Activated CD8-positive, alpha-beta memory T cell treated with anti-CD3 and anti-CD28 coated beads, Interleukin-2, amount 10 ng/mL, durations not matched to agents 7 days and 5 days (primary cell): ENCODE measurements around the gene NCEH1. TPM values are rescaled to one million over a fixed set of nuclear protein-coding genes. Genes with fewer than 3 reads are reported as not detected.
"Not testable (repeated sequence)": the region's sequence is repeated elsewhere in the genome, so short reads cannot be mapped to it uniquely, and the experiment has no call there.

Experiments
- ATAC-seq: fragments of 150-1000 bp; cut with Tn5 transposase; one replicate; pipeline ENCODE4 v1.10.0; 2021; ENCODE audit warnings: moderate library complexity
- CTCF ChIA-PET: fragments of 350-600 bp; sonication (Branson Sonifier 250); formaldehyde crosslinking; loops from one replicate; lab custom pipeline; 2021; ENCODE audit warnings: antibody characterized with exemption; lab: Charles Lee
- DNase-seq: peaks from one replicate; pipeline ENCODE4 v3.0.0-alpha.2; 2020
- H3K27ac Mint-ChIP-seq: one replicate; pipeline ENCODE4 v1.8.0; 2021; ENCODE audit warnings: mild to moderate bottlenecking, mixed read lengths
- H3K27me3 Mint-ChIP-seq: one replicate; pipeline ENCODE4 v1.8.0; 2021; ENCODE audit warnings: mixed read lengths
- H3K36me3 Mint-ChIP-seq: one replicate; pipeline ENCODE4 v1.8.0; 2021; ENCODE audit warnings: mild to moderate bottlenecking, mixed read lengths
- H3K4me1 Mint-ChIP-seq: one replicate; pipeline ENCODE4 v1.8.0; 2021; ENCODE audit warnings: mixed read lengths
- H3K4me3 Mint-ChIP-seq: one replicate; pipeline ENCODE4 v1.8.0; 2021; ENCODE audit warnings: mild to moderate bottlenecking, moderate library complexity, mixed read lengths
- H3K9me3 Mint-ChIP-seq: one replicate; pipeline ENCODE4 v1.8.0; 2022; ENCODE audit warnings: low read depth, mixed read lengths
- total RNA-seq, 2 experiments: library from RNA; stranded (reverse); gene quantifications; one replicate each; pipeline ENCODE4 v1.2.3, GENCODE V29; 2021

NCEH1 gene
- total RNA-seq, 2 experiments from 2014 or later: 8.8 to 11.4 TPM

GRCh38 chr3:172609750-172610149 is 101.1 kb downstream of the NCEH1 start:
- H3K36me3 Mint-ChIP-seq: peaks cover 4% of the 10 kb centered on the region

GRCh38 chr3:172608575-172608974 is 102.3 kb downstream of the NCEH1 start:
- Mint-ChIP-seq H3K27me3 (no peaks in the 10 kb centered on the region), H3K27ac (no peak overlapping the region), H3K4me3 (no peak overlapping the region), H3K36me3 (peaks cover 4% of the 10 kb centered on the region), H3K9me3 (peaks cover 5% of the 10 kb centered on the region), H3K4me1 (peaks cover 12% of the 10 kb centered on the region)
- ATAC-seq (no peak), DNase-seq (no peak)
- CTCF ChIA-PET: interaction anchor here (0.8 to 2.4 kb wide), 7 partner anchors 11 to 131 kb away, joined by 3 to 11 read pairs (median 3); no protein-coding TSS in a partner anchor

More at GRCh38 chr3:172609750-172610149, 101.1 kb downstream of the NCEH1 start:
- ATAC-seq: no peak
- H3K27ac Mint-ChIP-seq: no peak overlapping the region
- H3K9me3 Mint-ChIP-seq: peaks cover 5% of the 10 kb centered on the region
- CTCF ChIA-PET: interaction anchor here (0.7 to 1.9 kb wide), 5 partner anchors 11 to 132 kb away, joined by 3 to 7 read pairs (median 3); no protein-coding TSS in a partner anchor
- peaks cover 12% of the 10 kb centered on the region for H3K4me1 Mint-ChIP-seq
- no peak overlapping the region for H3K4me3 Mint-ChIP-seq
- DNase-seq: no peak
- H3K27me3 Mint-ChIP-seq: no peaks in the 10 kb centered on the region

GRCh38 chr3:172607305-172608121 is 103.4 kb downstream of the NCEH1 start:
- H3K4me3 Mint-ChIP-seq: no peak overlapping the region
- no peak for ATAC-seq
- CTCF ChIA-PET: interaction anchor here (1.1 to 2.4 kb wide), 3 partner anchors 12 to 130 kb away, joined by 3 to 11 read pairs (median 4); no protein-coding TSS in a partner anchor
- H3K36me3 Mint-ChIP-seq: peaks cover 4% of the 10 kb centered on the region
- H3K9me3 Mint-ChIP-seq: peaks cover 2% of the 10 kb centered on the region
- H3K27me3 Mint-ChIP-seq: no peaks in the 10 kb centered on the region
- no peak overlapping the region for H3K27ac Mint-ChIP-seq
- H3K4me1 Mint-ChIP-seq: peaks cover 12% of the 10 kb centered on the region
- peak; percentile 33 for DNase-seq

- ATAC-seq (no peak), DNase-seq (no peak)
- Mint-ChIP-seq H3K9me3 (peaks cover 2% of the 10 kb centered on the region), H3K36me3 (peaks cover 4% of the 10 kb centered on the region), H3K27me3 (no peaks in the 10 kb centered on the region), H3K4me1 (peaks cover 12% of the 10 kb centered on the region), H3K27ac (no peak overlapping the region), H3K4me3 (no peak overlapping the region)
- CTCF ChIA-PET: interaction anchor here (1.5 to 2.4 kb wide), 3 partner anchors 10 to 145 kb away, joined by 3 to 14 read pairs (median 4); no protein-coding TSS in a partner anchor
These were observed 104.8 kb downstream of the NCEH1 start for GRCh38 chr3:172606021-172606420.

DNA sequence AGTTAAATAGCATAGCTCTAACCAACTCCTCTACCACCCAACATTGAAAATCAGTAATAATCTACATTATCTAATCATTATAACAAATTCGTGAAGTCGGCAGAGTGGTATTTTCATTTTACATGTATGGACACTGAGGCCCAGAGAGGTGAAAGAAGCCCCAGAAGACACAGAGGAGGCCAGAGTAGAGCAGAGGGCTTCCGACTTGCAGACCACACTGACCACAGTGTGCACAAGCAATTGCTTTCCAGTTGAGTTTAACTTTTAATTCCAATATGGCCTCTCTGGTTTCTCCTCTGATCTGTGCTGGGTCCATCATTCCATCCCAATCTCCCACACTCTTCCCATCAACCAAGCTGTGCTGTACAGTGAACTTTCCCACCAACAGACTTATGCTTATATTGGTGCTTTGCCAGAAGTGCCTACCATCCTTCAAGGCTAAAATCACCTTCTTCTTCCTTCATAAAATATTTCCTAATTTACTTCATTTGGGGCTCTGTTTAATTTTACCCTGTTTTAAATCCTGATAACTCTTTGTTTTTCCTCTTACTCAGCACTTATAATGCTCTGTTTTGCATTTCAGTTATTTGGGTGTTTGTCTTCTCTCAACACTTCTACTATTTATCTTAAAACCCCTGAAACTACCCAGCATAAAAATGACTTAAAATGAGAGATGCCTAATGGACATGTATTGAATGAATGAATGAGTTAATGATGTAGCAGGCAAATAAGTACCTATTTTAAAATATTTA is 105.8 kb downstream of the NCEH1 start:
- ATAC-seq (no peak), DNase-seq (peak; percentile 30)
- Mint-ChIP-seq H3K9me3 (no peaks in the 10 kb centered on the region), H3K36me3 (peaks cover 6% of the 10 kb centered on the region), H3K4me1 (peaks cover 12% of the 10 kb centered on the region), H3K4me3 (no peak overlapping the region), H3K27ac (no peak overlapping the region), H3K27me3 (peaks cover 2% of the 10 kb centered on the region)
- CTCF ChIA-PET: interaction anchor here (2.4 kb wide), 1 partner anchor 9 kb away, joined by 14 read pairs; no protein-coding TSS in a partner anchor

DNA sequence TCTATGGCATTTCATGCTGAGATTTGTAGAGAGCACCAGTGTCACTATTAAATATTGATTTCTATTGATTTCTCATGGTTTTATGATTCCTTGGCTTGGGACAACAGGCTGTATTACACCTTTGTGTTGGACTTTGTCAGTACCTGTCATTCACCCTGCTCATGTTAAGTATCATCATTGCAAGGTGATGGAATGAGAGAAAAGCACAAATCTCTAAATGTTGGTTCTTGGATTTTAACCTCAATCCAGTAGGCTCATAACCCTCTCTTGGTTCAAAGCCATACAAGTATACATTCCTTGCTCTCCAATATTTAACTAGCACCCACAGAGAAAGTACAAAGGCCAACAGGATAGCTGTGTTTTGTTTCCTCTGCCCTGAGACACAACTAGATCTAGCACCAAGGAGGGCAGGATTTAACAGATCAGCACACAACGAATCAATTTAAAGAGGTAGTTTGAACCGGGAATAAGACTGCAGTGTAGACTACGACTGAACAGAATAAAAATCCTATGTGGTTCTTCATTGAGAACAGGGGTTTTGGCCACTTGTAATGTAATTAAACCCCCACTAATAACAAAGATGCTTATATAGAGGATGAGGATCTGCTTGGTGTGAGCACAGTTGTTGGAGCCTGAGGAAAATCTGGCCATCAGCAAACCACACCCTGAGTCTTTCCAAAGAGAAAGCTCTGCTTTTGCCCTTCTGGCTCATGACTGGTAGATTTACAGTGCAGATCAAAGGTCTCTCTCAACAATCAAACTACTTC is 109.6 kb downstream of the NCEH1 start:
- Mint-ChIP-seq H3K27me3 (peaks cover 6% of the 10 kb centered on the region), H3K27ac (no peak overlapping the region), H3K4me3 (no peak overlapping the region), H3K36me3 (peaks cover 12% of the 10 kb centered on the region), H3K4me1 (peaks cover 14% of the 10 kb centered on the region), H3K9me3 (no peaks in the 10 kb centered on the region)
- ATAC-seq (no peak), DNase-seq (no peak)
- CTCF ChIA-PET: interaction anchor here (0.8 to 2.4 kb wide), 2 partner anchors 19 to 21 kb away, joined by 3 to 7 read pairs; no protein-coding TSS in a partner anchor

DNA sequence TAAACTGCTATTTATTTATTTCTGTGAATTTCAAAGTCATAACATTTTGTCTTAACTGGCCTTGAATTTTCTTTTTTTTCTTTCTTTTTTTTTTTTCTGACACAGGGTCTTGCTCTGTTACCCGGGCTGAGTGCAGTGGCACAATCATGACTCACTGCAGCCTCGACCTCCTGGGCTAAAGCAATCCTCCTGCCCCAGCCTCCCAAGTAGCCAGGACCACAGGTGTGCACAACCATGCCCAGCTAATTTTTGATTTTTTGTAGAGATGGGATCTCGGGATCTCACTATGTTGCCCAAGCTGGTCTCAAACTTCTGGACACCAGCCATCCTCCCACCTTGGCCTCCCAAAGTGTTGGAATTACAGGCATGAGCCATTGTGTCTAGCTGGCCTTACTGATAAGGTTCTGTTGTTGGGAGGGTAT is 110.2 kb downstream of the NCEH1 start:
- CTCF ChIA-PET: interaction anchor here (1.2 kb wide), 1 partner anchor 85 kb away, joined by 3 read pairs; no protein-coding TSS in a partner anchor
- ATAC-seq: no peak
- Mint-ChIP-seq H3K36me3 (peaks cover 12% of the 10 kb centered on the region), H3K4me3 (no peak overlapping the region), H3K27me3 (peaks cover 6% of the 10 kb centered on the region), H3K4me1 (peaks cover 18% of the 10 kb centered on the region), H3K27ac (no peak overlapping the region), H3K9me3 (no peaks in the 10 kb centered on the region)
- DNase-seq: no peak

GRCh38 chr3:172598904-172599303 is 112.0 kb downstream of the NCEH1 start:
- ATAC-seq (no peak), DNase-seq (no peak)
- peaks cover 29% of the 10 kb centered on the region for H3K4me1 Mint-ChIP-seq
- CTCF ChIA-PET: interaction anchor here (1.0 kb wide), 1 partner anchor 17 kb away, joined by 3 read pairs; no protein-coding TSS in a partner anchor
- H3K27ac Mint-ChIP-seq: no peak overlapping the region
- H3K4me3 Mint-ChIP-seq: no peak overlapping the region
- H3K27me3 Mint-ChIP-seq: peaks cover 6% of the 10 kb centered on the region
- H3K36me3 Mint-ChIP-seq: peaks cover 7% of the 10 kb centered on the region
- no peaks in the 10 kb centered on the region for H3K9me3 Mint-ChIP-seq

DNA sequence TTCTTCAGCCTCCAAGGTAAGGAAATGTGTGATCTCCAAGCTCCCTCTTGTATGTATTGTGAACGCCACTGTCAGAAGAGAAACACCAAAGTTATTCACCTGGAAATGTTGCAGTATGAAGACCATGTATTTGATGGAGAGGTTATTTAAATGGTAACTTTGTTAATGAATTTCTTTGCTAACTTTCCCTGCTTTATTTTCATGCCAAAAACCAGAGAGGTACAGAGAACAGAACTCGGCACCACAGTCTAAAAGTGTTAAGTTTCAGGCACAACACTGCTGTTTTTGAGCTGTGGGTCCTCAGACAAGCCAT is 114.5 kb downstream of the NCEH1 start:
- no peaks in the 10 kb centered on the region for H3K9me3 Mint-ChIP-seq
- CTCF ChIA-PET: interaction anchor here (0.7 to 7.3 kb wide), 45 partner anchors 9 to 264 kb away, joined by 3 to 146 read pairs (median 6); partner anchors contain the start of gene TNFSF10
- ATAC-seq: no peak
- H3K4me3 Mint-ChIP-seq: peak overlapping the region; percentile 72
- H3K36me3 Mint-ChIP-seq: peaks cover 10% of the 10 kb centered on the region
- H3K27ac Mint-ChIP-seq: peak overlapping the region; percentile 84
- H3K4me1 Mint-ChIP-seq: peaks cover 54% of the 10 kb centered on the region
- DNase-seq: no peak
- H3K27me3 Mint-ChIP-seq: peaks cover 6% of the 10 kb centered on the region

DNA sequence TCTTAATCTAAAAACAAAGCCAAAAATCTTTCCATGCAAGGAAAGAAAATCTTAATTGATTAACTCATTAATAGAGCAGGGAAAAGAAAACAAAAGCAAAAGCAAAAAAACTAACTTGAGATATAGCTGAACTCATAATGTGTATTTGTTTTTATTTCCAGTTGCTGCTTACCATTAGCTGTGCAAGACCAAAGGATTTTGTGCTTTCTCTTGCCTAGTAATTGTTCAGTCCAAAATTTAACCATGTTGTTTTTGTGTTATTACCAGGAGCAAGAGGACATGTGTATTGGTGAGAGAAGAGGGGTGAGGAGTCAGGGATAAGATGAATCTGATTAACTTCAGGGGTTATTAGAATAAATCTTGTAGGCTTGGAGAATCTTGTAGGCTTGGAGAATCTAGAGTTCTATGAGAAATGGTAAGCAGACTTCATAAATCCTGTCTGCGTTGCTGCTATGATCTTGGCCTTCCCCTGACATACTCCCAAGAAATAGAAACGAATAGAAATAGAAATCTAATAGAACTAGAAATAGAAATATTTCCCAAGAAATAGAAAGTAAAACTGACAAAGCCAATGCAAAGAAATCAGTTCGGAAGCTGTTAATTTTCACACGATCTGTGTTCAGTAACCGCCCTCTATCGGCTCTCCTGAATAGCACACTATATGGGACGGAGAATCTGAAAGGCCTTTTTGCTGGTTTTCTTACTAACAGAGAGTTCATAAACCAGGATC is 115.0 kb downstream of the NCEH1 start:
- Mint-ChIP-seq H3K4me3 (peak overlapping the region; percentile 72), H3K27me3 (peaks cover 6% of the 10 kb centered on the region), H3K36me3 (peaks cover 15% of the 10 kb centered on the region), H3K9me3 (peaks cover 1% of the 10 kb centered on the region), H3K27ac (peak overlapping the region; percentile 84), H3K4me1 (peaks cover 59% of the 10 kb centered on the region)
- ATAC-seq (peak; percentile 34), DNase-seq (peak; percentile 72)
- CTCF ChIA-PET: interaction anchor here (0.7 to 7.3 kb wide), 51 partner anchors 9 to 264 kb away, joined by 3 to 146 read pairs (median 6); partner anchors contain the start of genes GHSR and TNFSF10

GRCh38 chr3:172594900-172595663 is 115.8 kb downstream of the NCEH1 start:
- not testable (repeated sequence) for H3K27me3 Mint-ChIP-seq, DNase-seq, ATAC-seq, H3K9me3 Mint-ChIP-seq
- Mint-ChIP-seq H3K27ac (peak overlapping the region; percentile 84), H3K4me1 (peaks cover 66% of the 10 kb centered on the region), H3K36me3 (peaks cover 21% of the 10 kb centered on the region), H3K4me3 (peak overlapping the region; percentile 72)
- CTCF ChIA-PET: interaction anchor here (0.7 to 7.3 kb wide), 43 partner anchors 8 to 263 kb away, joined by 3 to 146 read pairs (median 7); partner anchors contain the start of genes GHSR and TNFSF10
